Transverse colon (tissue), 4 donors: ENCODE data around the gene ZBTB20.

Experiments used
- POLR2A ChIP-seq: fragments of 450-650 bp; IDR thresholded peaks from one replicate; pipeline ENCODE4 v1.6.1; 2016; ENCODE audit warnings: antibody characterized with exemption, mild to moderate bottlenecking, moderate library complexity
- POLR2AphosphoS5 ChIP-seq, 3 donors: sonication (generic); formaldehyde crosslinking; IDR thresholded peaks; one replicate each; pipeline ENCODE4 v1.6.1; 2016; ENCODE audit warnings: antibody characterized with exemption in 3 of 3
- TF ChIP-seq, protein P1 (sequence below), 5 experiments: fragments of 200-600 bp in 3 of 5; fragments of 450-650 bp in 2 of 5; sonication (generic) in 3 of 5; IDR thresholded peaks; 1 replicate in 2 of 5; 2 replicates in 3 of 5; pipeline ENCODE4 v1.5.1; 2016 to 2017; ENCODE audit warnings: antibody characterized with exemption in 5 of 5, inconsistent platforms in 3 of 5, mild to moderate bottlenecking in 2 of 5, moderate library complexity in 1 of 5

DNA sequence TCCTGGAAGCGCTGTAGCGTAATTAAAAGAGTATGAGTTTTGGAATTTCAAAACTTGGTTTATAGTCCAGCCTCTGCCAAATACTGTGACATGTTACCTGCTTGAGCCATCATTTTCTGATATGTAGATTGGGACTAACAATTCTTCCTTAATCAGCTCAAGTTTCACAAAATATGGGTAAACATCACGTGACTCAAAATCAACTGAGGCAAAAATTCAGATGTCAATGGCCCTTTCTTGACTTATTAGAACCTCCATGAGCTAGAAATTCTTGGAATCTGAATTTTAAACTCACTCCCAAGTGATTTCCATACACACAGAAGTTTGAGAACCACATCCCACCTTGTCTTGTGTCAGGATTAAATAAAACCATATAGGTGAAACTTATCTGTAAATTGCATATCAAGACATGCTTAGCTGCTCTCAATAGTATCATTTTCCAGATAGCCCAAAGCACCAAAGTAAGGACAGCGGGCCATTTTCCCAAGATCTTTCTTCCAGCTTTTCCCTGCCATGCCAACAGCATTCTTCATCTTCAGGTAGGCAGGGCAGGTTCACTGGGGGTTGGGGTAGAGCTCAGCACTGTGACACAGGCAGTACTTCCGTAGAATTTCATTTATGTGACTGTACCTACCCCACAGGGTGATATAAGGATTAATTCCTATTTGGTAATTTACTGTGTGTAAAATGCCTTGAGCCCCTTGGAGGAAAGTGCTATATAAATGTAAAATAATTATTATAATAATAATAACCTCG lies 474.2 kb downstream of the ZBTB20 start:
- TF ChIP-seq, protein P1, sequence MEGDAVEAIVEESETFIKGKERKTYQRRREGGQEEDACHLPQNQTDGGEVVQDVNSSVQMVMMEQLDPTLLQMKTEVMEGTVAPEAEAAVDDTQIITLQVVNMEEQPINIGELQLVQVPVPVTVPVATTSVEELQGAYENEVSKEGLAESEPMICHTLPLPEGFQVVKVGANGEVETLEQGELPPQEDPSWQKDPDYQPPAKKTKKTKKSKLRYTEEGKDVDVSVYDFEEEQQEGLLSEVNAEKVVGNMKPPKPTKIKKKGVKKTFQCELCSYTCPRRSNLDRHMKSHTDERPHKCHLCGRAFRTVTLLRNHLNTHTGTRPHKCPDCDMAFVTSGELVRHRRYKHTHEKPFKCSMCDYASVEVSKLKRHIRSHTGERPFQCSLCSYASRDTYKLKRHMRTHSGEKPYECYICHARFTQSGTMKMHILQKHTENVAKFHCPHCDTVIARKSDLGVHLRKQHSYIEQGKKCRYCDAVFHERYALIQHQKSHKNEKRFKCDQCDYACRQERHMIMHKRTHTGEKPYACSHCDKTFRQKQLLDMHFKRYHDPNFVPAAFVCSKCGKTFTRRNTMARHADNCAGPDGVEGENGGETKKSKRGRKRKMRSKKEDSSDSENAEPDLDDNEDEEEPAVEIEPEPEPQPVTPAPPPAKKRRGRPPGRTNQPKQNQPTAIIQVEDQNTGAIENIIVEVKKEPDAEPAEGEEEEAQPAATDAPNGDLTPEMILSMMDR (IDR thresholded peaks at IDR 0.05), result no peak
- TF ChIP-seq POLR2A, result no peak
- TF ChIP-seq POLR2AphosphoS5 (IDR thresholded peaks at IDR 0.05), result no peak
